ENCODE results near the gene NLRP1. TPM values are rescaled to one million over a fixed set of nuclear protein-coding genes. Genes with fewer than 3 reads are reported as not detected.

The NLRP1 gene
- total and polyA plus RNA-seq, 2 of the 13 experiments (the other 11 are each of a cell fraction or from before 2014, with no cell fraction given): 3.4 to 3.7 TPM

- TF ChIP-seq PCBP2 (optimal IDR thresholded peaks at IDR 0.05; ENCODE audit: low read depth, low read length, poor library complexity, severe bottlenecking) (no peak), ZFP90 (CRISPR knock-in tag; IDR thresholded peaks at IDR 0.05; ENCODE audit: borderline replicate concordance) (no peak), RFX1 (IDR thresholded peaks at IDR 0.05) (no peak), ZFP36 (IDR thresholded peaks at IDR 0.05; ENCODE audit: borderline replicate concordance, low read depth, low read length, partially characterized antibody) (no peak), ZNF569 (CRISPR knock-in tag; IDR thresholded peaks at IDR 0.05; ENCODE audit: borderline replicate concordance) (no peak), ZFP37 (CRISPR knock-in tag; IDR thresholded peaks at IDR 0.05; ENCODE audit: borderline replicate concordance) (no peak), TEAD2 (CRISPR knock-in tag; IDR thresholded peaks at IDR 0.05) (no peak), SMAD1 (CRISPR knock-in tag; IDR thresholded peaks at IDR 0.05; ENCODE audit: borderline replicate concordance, low read depth) (no peak), ZFX (CRISPR knock-in tag; IDR thresholded peaks at IDR 0.05; ENCODE audit: low read depth) (peak; percentile 67; the same call in 1 of the 2 replicates), NFIC (IDR thresholded peaks at IDR 0.05; ENCODE audit: low read length) (no peak), ATF4 (CRISPR knock-in tag; IDR thresholded peaks at IDR 0.05) (no peak), ZMAT5 (CRISPR knock-in tag; IDR thresholded peaks at IDR 0.05; ENCODE audit: borderline replicate concordance, low read depth) (no peak), IKZF4 (CRISPR knock-in tag; IDR thresholded peaks at IDR 0.05; ENCODE audit: borderline replicate concordance, low read depth, not compliant biosample characterization) (no peak), HBP1 (CRISPR knock-in tag; IDR thresholded peaks at IDR 0.05; ENCODE audit: low read depth) (no peak), ZNF512 (CRISPR knock-in tag; IDR thresholded peaks at IDR 0.05) (no peak), ZBTB14 (CRISPR knock-in tag; IDR thresholded peaks at IDR 0.05) (no peak), CEBPB (IDR thresholded peaks at IDR 0.05; ENCODE audit: borderline replicate concordance, low read depth, low read length) (no peak), ASH2L (IDR thresholded peaks at IDR 0.05; ENCODE audit: insufficient read length, low read depth, low read length) (no peak)
These were observed 68.1 kb downstream of the NLRP1 start (continued) for GRCh38 chr17:5516060-5516792.

All from HepG2 (cell line).